Neural crest cell (in vitro differentiated cells): ENCODE results near the gene PPP1R7. TPM values are rescaled to one million over a fixed set of nuclear protein-coding genes. Genes with fewer than 3 reads are reported as not detected.

Experiments
- DNase-seq: peaks from one replicate; pipeline ENCODE4 v3.0.0; 2021; ENCODE audit warnings: low read depth, mixed read lengths, low spot score
- H3K27ac Mint-ChIP-seq: one replicate; pipeline ENCODE4 v1.8.0; 2021; ENCODE audit warnings: mild to moderate bottlenecking, mixed read lengths; ENCODE audit not compliant: unreplicated experiment
- H3K27me3 Mint-ChIP-seq: 2 replicates; pipeline ENCODE4 v1.8.0; 2021; ENCODE audit warnings: low read depth, mild to moderate bottlenecking, mixed read lengths
- H3K36me3 Mint-ChIP-seq: 2 replicates; pipeline ENCODE4 v1.8.0; 2021; ENCODE audit warnings: low read depth, mild to moderate bottlenecking, mixed read lengths
- H3K4me1 Mint-ChIP-seq: 2 replicates; pipeline ENCODE4 v1.8.0; 2021; ENCODE audit warnings: mixed read lengths
- H3K4me3 Mint-ChIP-seq: one replicate; pipeline ENCODE4 v1.8.0; 2021; ENCODE audit warnings: mild to moderate bottlenecking, mixed read lengths
- H3K9me3 Mint-ChIP-seq: 2 replicates; pipeline ENCODE4 v1.8.0; 2021; ENCODE audit warnings: mixed read lengths
- total RNA-seq: library from RNA; stranded (reverse); gene quantifications from 2 replicates; pipeline ENCODE4 v1.2.1, GENCODE V29; 2021
- TF ChIP-seq, protein P1 (sequence below): fragments of 200-600 bp; sonication (generic); conservative IDR thresholded peaks from 2 replicates; pipeline ENCODE4 v1.5.0; 2021; ENCODE audit warnings: antibody characterized with exemption, mild to moderate bottlenecking

The PPP1R7 gene
- total RNA-seq, 1 donor from 2014 or later, result 53.2 TPM

DNA sequence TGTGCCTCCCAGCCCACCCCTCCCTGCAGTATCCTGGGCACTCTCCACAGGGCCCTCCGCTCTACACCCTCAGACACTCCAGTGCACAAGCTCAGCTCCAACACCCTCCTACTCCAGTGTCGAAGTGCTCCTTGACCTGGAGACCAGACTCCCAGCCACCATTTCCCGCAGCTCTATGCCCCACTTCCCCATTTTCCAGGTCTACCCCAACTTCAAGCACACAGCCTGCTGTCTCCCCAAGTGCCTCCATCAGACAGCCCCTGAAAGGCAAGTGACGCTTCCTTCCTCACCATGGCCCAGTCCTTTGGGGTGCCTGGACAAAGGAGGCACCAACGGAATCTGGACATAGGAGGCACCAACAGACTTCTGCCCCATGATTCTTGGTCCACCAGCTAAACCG, 8.2 kb upstream of the PPP1R7 start:
- H3K36me3 Mint-ChIP-seq, result peaks cover 4% of the 10 kb centered on the region
- no peaks in the 10 kb centered on the region for H3K27me3 Mint-ChIP-seq
- peaks cover 4% of the 10 kb centered on the region for H3K4me1 Mint-ChIP-seq
- H3K4me3 Mint-ChIP-seq, result no peak overlapping the region
- H3K27ac Mint-ChIP-seq, result no peak overlapping the region
- no peaks in the 10 kb centered on the region for H3K9me3 Mint-ChIP-seq
- DNase-seq, result no peak
- TF ChIP-seq, protein P1, sequence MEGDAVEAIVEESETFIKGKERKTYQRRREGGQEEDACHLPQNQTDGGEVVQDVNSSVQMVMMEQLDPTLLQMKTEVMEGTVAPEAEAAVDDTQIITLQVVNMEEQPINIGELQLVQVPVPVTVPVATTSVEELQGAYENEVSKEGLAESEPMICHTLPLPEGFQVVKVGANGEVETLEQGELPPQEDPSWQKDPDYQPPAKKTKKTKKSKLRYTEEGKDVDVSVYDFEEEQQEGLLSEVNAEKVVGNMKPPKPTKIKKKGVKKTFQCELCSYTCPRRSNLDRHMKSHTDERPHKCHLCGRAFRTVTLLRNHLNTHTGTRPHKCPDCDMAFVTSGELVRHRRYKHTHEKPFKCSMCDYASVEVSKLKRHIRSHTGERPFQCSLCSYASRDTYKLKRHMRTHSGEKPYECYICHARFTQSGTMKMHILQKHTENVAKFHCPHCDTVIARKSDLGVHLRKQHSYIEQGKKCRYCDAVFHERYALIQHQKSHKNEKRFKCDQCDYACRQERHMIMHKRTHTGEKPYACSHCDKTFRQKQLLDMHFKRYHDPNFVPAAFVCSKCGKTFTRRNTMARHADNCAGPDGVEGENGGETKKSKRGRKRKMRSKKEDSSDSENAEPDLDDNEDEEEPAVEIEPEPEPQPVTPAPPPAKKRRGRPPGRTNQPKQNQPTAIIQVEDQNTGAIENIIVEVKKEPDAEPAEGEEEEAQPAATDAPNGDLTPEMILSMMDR, result no peak

DNA sequence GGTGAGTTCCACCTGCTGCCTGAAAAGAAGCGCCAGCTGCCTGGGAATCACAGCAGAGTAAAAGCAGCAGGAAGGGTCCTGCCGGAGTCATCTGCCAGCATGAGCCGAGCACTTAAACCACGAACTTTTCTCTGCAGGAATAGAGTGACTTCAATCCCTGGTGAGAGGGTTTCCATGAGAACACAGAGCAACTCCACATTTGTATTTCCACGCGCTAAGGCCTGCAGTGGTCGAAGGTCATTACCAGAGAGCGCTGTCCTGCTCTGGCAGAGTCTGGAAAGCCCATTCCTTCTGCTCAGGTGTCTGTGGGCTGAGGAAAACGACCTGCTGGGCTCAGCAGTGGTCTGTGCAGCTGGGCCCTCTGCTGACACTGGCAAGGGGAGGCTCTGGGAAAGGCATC, 7.7 kb upstream of the PPP1R7 start:
- peaks cover 5% of the 10 kb centered on the region for H3K4me1 Mint-ChIP-seq
- no peak overlapping the region for H3K27ac Mint-ChIP-seq
- TF ChIP-seq, protein P1, result no peak
- DNase-seq, result no peak
- no peaks in the 10 kb centered on the region for H3K27me3 Mint-ChIP-seq
- H3K4me3 Mint-ChIP-seq, result no peak overlapping the region
- no peaks in the 10 kb centered on the region for H3K9me3 Mint-ChIP-seq
- H3K36me3 Mint-ChIP-seq, result peaks cover 4% of the 10 kb centered on the region

DNA sequence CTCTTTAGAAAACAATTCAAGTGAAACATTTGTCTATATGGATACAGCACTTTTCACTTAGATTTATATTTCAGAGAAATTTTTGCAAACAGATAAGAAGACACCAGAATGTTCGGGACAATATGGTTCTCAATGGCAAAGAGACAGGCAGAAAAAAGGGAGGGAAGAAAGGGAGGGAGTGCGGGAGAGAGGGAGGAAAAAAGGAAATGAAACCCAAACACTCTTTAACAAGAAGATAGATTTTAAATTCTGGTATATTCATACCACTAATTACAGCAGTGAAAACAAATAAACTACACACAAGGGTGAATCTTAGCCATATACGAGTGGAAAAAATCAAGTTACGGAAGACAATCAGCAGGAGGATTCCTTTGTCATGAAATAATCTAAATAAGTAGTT, 4.0 kb upstream of the PPP1R7 start:
- peak overlapping the region; percentile 74 for H3K4me3 Mint-ChIP-seq
- H3K36me3 Mint-ChIP-seq, result no peaks in the 10 kb centered on the region
- H3K9me3 Mint-ChIP-seq, result no peaks in the 10 kb centered on the region
- TF ChIP-seq, protein P1, result no peak
- no peaks in the 10 kb centered on the region for H3K27me3 Mint-ChIP-seq
- H3K27ac Mint-ChIP-seq, result no peak overlapping the region
- peaks cover 34% of the 10 kb centered on the region for H3K4me1 Mint-ChIP-seq
- no peak for DNase-seq

DNA sequence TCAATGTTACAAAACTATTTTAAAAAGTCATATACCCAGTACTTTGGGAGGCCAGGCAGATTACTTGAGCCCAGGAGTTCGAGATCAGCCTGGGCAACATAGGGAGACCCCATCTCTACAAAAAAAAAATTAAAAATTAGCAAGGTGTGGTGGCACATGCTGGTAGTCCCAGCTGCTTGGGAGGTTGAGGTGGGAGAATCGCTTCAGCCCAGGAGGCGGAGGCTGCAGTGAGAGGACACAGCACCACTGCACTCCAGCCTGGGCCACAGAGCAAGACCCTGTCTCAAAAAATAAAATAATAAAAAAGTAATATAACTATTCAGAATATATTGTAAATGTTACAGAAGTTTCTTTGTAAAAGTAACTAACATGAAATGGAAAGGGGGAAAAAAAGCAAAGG, 2.9 kb upstream of the PPP1R7 start:
- DNase-seq, result no peak
- Mint-ChIP-seq H3K27me3 (no peaks in the 10 kb centered on the region), H3K9me3 (no peaks in the 10 kb centered on the region), H3K36me3 (no peaks in the 10 kb centered on the region), H3K4me3 (peak overlapping the region; percentile 93), H3K27ac (no peak overlapping the region), H3K4me1 (peaks cover 45% of the 10 kb centered on the region)
- TF ChIP-seq, protein P1, result no peak

DNA sequence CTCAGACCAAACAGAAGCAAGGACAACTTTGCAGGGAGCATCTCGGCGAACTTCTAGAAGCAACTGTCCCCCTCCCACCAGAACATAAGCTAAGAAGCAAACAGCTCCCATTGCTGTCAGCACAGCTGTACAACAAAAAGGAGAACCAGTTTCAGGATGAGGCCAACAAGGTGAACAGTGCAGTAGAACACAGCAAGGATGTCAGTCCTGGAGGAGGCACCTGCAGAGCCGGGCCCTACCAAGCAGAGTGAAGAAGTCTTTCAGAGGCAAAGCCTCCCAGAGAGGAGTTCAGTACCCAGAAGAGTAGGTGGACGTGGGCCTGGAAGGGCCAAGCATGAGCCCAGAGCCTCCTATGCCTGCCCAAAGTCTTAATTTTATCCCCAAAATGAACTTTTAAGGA, 2.0 kb upstream of the PPP1R7 start:
- Mint-ChIP-seq H3K4me3 (peak overlapping the region; percentile 93), H3K27me3 (no peaks in the 10 kb centered on the region), H3K4me1 (peaks cover 45% of the 10 kb centered on the region), H3K9me3 (no peaks in the 10 kb centered on the region), H3K36me3 (no peaks in the 10 kb centered on the region), H3K27ac (no peak overlapping the region)
- DNase-seq, result no peak
- TF ChIP-seq, protein P1, result no peak
